HFF-Myc (cell line): Measurements from ENCODE around the gene TTC23L.

ENCODE experiments used
- DNase-seq: peaks from one replicate; pipeline ENCODE4 v3.0.0-alpha.2; 2011; ENCODE audit warnings: low read depth; ENCODE audit errors: extremely low read depth
- H3K4me3 ChIP-seq: replicated peaks from 2 replicates; pipeline ENCODE4 v1.5.1; 2011; ENCODE audit warnings: low read depth, mild to moderate bottlenecking, control low read depth, low read length
- TF ChIP-seq, protein P1 (sequence below): IDR thresholded peaks from 2 replicates; pipeline ENCODE4 v1.5.1; 2012; ENCODE audit warnings: mild to moderate bottlenecking, low read depth, low read length, control low read depth; ENCODE audit errors: missing control alignments

TTC23L gene

DNA sequence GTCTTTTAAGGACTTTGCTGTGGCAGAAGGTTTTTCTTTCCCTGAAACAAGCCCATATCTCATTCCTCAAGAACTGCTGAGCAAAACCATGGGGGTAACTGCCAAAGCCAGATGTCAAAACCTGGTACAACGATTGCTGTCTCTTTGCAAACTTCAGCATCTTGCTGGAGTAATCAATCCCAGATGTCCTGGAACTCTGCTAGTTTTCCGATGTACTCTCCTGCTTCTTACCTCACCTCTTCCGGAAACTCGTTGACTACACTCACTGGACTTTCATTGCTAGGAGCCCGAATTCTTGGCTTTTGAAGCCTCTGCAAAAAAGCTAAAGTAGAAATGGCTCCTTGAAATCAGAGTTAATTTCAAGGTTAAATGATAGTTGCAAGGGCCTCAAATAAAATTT lies 53.0 kb downstream of the TTC23L start:
- TF ChIP-seq, protein P1, sequence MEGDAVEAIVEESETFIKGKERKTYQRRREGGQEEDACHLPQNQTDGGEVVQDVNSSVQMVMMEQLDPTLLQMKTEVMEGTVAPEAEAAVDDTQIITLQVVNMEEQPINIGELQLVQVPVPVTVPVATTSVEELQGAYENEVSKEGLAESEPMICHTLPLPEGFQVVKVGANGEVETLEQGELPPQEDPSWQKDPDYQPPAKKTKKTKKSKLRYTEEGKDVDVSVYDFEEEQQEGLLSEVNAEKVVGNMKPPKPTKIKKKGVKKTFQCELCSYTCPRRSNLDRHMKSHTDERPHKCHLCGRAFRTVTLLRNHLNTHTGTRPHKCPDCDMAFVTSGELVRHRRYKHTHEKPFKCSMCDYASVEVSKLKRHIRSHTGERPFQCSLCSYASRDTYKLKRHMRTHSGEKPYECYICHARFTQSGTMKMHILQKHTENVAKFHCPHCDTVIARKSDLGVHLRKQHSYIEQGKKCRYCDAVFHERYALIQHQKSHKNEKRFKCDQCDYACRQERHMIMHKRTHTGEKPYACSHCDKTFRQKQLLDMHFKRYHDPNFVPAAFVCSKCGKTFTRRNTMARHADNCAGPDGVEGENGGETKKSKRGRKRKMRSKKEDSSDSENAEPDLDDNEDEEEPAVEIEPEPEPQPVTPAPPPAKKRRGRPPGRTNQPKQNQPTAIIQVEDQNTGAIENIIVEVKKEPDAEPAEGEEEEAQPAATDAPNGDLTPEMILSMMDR = no peak
- no peak overlapping the region for H3K4me3 ChIP-seq
- peak; percentile 98 for DNase-seq

DNA sequence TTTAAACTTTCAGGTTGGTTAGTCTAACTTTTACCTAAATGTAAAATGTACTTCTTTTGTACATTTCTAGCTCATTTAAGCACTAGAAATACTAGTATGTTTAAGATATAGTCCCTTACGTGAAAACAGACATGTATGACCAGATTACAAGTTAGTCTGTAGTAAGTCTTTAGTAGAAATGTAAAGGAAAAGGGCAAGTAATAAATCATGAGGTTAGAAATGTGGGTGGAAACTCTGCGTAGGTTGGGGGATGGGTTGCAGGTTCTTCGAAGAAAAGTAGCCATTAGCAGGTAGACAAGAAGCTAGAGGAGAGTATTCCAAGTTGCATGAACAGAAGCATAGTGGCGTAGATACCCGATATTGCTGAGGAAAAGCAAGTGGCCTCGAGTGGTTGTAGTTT lies 53.5 kb downstream of the TTC23L start:
- DNase-seq = no peak
- H3K4me3 ChIP-seq = no peak overlapping the region
- TF ChIP-seq, protein P1 = no peak

DNA sequence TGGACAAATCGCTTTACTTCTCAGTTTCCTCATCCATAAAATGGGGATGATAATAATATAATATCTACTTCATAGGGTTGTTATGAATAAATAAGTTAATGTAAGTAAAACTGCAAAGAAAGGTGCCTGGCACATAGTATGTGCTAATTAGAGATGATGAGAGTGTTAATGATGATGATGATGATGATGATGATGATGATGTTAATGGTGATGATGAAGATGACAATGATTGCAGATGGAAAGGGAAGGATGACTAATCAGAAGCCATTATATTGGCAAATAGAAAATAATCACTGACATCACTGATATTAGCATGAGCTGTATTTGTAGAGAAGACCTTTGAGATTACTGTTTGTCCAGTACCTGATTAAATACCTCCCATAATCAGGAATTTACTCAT lies 55.8 kb downstream of the TTC23L start:
- TF ChIP-seq, protein P1 = no peak
- no peak overlapping the region for H3K4me3 ChIP-seq
- no peak for DNase-seq

DNA sequence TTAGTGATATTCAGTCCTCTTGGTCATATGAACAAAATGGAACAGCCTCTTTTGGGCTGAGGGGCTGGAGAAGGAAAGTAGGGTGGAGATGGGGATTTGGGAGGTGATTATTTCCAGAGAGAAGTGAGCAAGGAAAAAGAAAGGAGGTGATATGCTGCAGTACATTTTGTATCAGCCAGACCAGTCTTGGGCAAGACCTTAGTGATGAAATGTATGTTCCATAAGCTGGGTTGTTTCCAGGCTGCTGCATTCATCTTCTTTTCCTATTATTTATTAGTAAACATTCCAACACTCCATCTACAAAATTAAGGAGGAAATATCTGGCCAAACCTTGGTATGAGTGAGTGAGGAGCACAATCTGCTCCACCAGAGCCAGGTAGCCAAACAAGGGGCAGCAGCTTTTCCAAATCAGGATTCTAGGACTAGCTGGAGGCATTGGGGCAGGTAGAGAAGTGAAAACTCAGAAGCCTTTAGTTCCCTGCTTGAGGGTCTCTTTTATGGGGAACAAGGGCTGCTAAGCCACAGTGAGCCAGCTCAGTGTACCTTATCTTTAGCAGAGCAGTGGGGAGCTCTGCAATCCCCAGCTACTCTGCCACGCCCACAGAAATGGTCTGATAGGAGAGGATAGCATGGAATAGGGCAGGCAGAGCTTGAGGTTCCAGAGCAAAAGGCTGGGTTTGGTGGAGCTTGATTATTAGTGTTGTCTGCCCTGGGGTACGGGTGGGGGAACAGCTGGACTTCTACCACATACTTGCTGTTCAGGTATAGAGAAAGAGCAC lies 56.9 kb downstream of the TTC23L start:
- DNase-seq = no peak
- no peak overlapping the region for H3K4me3 ChIP-seq
- TF ChIP-seq, protein P1 = no peak

DNA sequence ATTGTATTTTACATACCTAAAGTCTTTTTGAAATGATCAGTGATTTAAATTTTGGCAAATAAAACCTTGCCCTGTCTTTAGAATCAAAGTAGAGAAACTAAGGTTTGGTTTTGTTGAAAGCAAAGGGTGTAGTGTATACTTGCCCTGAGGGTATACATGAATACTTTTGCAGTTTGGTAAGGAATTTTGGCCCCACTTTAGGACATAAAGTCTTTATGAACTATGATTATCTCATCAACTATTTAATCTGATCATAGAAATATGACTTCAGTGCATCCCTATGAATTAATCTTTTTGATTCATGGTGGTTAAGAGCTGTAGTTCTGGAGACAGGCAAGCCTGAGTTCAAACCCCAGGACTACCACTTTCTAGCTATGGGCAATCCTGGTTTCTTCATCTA lies 58.7 kb downstream of the TTC23L start:
- TF ChIP-seq, protein P1 = no peak
- H3K4me3 ChIP-seq = no peak overlapping the region
- no peak for DNase-seq

DNA sequence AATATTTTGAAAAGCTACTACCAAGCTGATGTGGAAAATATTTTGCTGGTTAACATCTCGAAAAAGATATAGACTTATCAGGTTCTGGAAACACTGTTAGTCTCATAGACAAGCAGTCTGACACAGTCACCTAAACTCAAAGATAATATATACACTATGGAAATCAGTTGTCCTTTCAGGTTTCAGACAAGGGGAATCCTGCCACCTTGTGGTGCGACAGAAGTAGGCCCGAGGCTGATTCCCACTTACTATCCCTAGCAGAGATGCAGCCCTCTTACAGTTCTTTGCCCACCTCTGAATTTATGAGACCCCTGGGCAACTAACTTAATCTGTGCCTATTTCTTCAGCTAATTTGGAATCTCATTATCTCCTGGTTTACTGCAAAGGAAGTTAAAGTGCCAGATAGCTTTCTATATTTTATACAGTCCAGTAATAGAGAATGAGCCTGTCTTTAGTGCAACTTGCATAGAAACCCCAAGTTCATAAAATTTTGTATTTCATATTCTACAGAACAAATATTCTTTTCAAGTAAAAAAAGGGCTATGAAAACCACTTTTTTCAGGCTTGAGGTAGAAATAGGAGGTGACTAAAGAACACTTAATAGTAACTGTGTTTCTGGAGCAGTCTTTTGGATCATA lies 59.4 kb downstream of the TTC23L start:
- TF ChIP-seq, protein P1 = peak; percentile 91
- H3K4me3 ChIP-seq = no peak overlapping the region
- peak; percentile 43 for DNase-seq
